Fibroblast of skin of scalp (primary cell): Measurements from ENCODE around the gene LRRC10B.

ENCODE experiments used
- DNase-seq: peaks from one replicate; pipeline ENCODE4 v3.0.0-alpha.2; 2013

LRRC10B gene

GRCh38 chr11:61509043-61510029, 787 bp downstream of the LRRC10B start:
- DNase-seq, result peak; percentile 79

GRCh38 chr11:61510166-61510919, 1.8 kb downstream of the LRRC10B start:
- no peak for DNase-seq

GRCh38 chr11:61510974-61511373, 2.4 kb downstream of the LRRC10B start:
- DNase-seq, result no peak

GRCh38 chr11:61511383-61511782, 2.8 kb downstream of the LRRC10B start:
- no peak for DNase-seq

GRCh38 chr11:61512435-61512834, 3.9 kb downstream of the LRRC10B start:
- DNase-seq, result no peak

GRCh38 chr11:61513143-61513765, 4.7 kb downstream of the LRRC10B start:
- no peak for DNase-seq

- no peak for DNase-seq
These were observed 5.7 kb downstream of the LRRC10B start for GRCh38 chr11:61514050-61514917.

GRCh38 chr11:61515686-61516085, 7.1 kb downstream of the LRRC10B start:
- no peak for DNase-seq

GRCh38 chr11:61516191-61516590, 7.6 kb downstream of the LRRC10B start:
- no peak for DNase-seq

GRCh38 chr11:61516675-61517572, 8.4 kb downstream of the LRRC10B start:
- DNase-seq, result peak; percentile 23

GRCh38 chr11:61518032-61518795, 9.7 kb downstream of the LRRC10B start:
- no peak for DNase-seq

GRCh38 chr11:61522881-61523280, 14.3 kb downstream of the LRRC10B start:
- no peak for DNase-seq

- DNase-seq, result no peak
These were observed 15.9 kb downstream of the LRRC10B start for GRCh38 chr11:61524446-61524845.

- no peak for DNase-seq
These were observed 16.5 kb downstream of the LRRC10B start for GRCh38 chr11:61524963-61525587.

GRCh38 chr11:61526229-61526628, 17.7 kb downstream of the LRRC10B start:
- DNase-seq, result no peak

- DNase-seq, result no peak
These were observed 18.6 kb downstream of the LRRC10B start for GRCh38 chr11:61526956-61527731.

GRCh38 chr11:61528114-61528513, 19.6 kb downstream of the LRRC10B start:
- no peak for DNase-seq

GRCh38 chr11:61529537-61530225, 21.1 kb downstream of the LRRC10B start:
- no peak for DNase-seq
